Body of pancreas (tissue), 4 donors: Measurements from ENCODE around the gene TOR1AIP2. TPM values are rescaled to one million over a fixed set of nuclear protein-coding genes. Genes with fewer than 3 reads are reported as not detected.

ENCODE experiments used
- ATAC-seq: fragments of 150-250 bp; one replicate; pipeline ENCODE4 v1.9.1; 2016
- DNase-seq, 4 donors: peaks; one replicate each; pipeline ENCODE4 v3.0.0-alpha.2; 2019
- H3K27ac ChIP-seq, 4 donors: fragments of 200-600 bp; sonication (generic); 1 replicate in 3 of 4; 2 replicates in 1 of 4; pipeline versions ENCODE4 v1.5.1 to v1.6.1; 2016 to 2019; ENCODE audit warnings: mild to moderate bottlenecking in 1 of 4, mixed read lengths in 1 of 4, moderate library complexity in 1 of 4
- H3K27me3 ChIP-seq, 2 donors: fragments of 200-600 bp; sonication (generic); one replicate each; pipeline ENCODE4 v1.6.0; 2016; ENCODE audit warnings: mild to moderate bottlenecking in 1 of 2
- H3K36me3 ChIP-seq, 2 donors: fragments of 200-600 bp; sonication (generic); replicated peaks in 1 of 2; 2 replicates each; pipeline ENCODE4 v1.5.1; 2016; ENCODE audit warnings: low read depth in 2 of 2; ENCODE audit not compliant: insufficient read depth in 1 of 2
- H3K4me1 ChIP-seq: fragments of 200-600 bp; sonication (generic); one replicate; pipeline ENCODE4 v1.6.0; 2016
- H3K4me3 ChIP-seq, 2 donors: fragments of 200-600 bp; sonication (generic); 1 replicate in 1 of 2; 2 replicates in 1 of 2; pipeline ENCODE4 v1.5.1; 2016 to 2019
- H3K9me3 ChIP-seq, 3 donors: fragments of 200-600 bp; sonication (generic); 1 replicate in 2 of 3; 2 replicates in 1 of 3; pipeline ENCODE4 v1.5.1; 2016
- CTCF ChIP-seq, 7 experiments: fragments of 450-650 bp in 4 of 7; fragments of 200-600 bp in 3 of 7; sonication (generic) in 3 of 7; IDR thresholded peaks; one replicate each; pipeline ENCODE4 v1.5.1; 2016 to 2019; ENCODE audit warnings: antibody characterized with exemption in 7 of 7
- POLR2A ChIP-seq, 3 donors: fragments of 450-650 bp; IDR thresholded peaks; one replicate each; pipeline ENCODE4 v1.6.1; 2016; ENCODE audit warnings: antibody characterized with exemption in 3 of 3, mild to moderate bottlenecking in 2 of 3
- WGBS, 2 donors: methylation state at CpG; one replicate each; pipeline ENCODE4 v1.1.5; 2017; 5-methylcytosine and 5-hydroxymethylcytosine counted together
- intact Hi-C: fragments of 100-400 bp; cut with DNase I; formaldehyde crosslinking; loops from one replicate; pipeline ENCODE4 v1.15.1; 2023
- total RNA-seq, 2 donors: library from RNA; depleted of rRNA; stranded (reverse); fragments of >200 nt; gene quantifications; one replicate each; pipeline ENCODE4 v1.1.0, GENCODE V29; 2016

Gene TOR1AIP2
- total RNA-seq, 2 donors from 2014 or later = 44.1 to 44.8 TPM

GRCh38 chr1:179828554-179829110, 49.0 kb downstream of the TOR1AIP2 start:
- intact Hi-C loops = no loop called here
- TF ChIP-seq POLR2A (IDR thresholded peaks at IDR 0.05) (no peak), CTCF (IDR thresholded peaks at IDR 0.05) (no peak)
- Histone ChIP-seq H3K27me3 (no peaks in the 10 kb centered on the region), H3K4me1 (no peaks in the 10 kb centered on the region), H3K4me3 (no peak overlapping the region), H3K27ac (no peak overlapping the region), H3K9me3 (no peaks in the 10 kb centered on the region), H3K36me3 (no peaks in the 10 kb centered on the region)
- DNase-seq = no peak
- WGBS, 2 donors = 72 to 78% methylated on average over 3 to 9 of the region's 9 CpGs
- ATAC-seq = no peak

- no peak overlapping the region for H3K27ac ChIP-seq
- ATAC-seq (no peak), DNase-seq (no peak)
- no peaks in the 10 kb centered on the region for H3K9me3 ChIP-seq
- H3K4me3 ChIP-seq = no peak overlapping the region
- intact Hi-C loops = no loop called here
- WGBS, 2 donors = 62 to 74% methylated on average over 7 of the region's 7 CpGs
- no peaks in the 10 kb centered on the region for H3K36me3 ChIP-seq
- H3K4me1 ChIP-seq = no peaks in the 10 kb centered on the region
- TF ChIP-seq CTCF (IDR thresholded peaks at IDR 0.05) = no peak
- no peak for TF ChIP-seq POLR2A (IDR thresholded peaks at IDR 0.05)
- no peaks in the 10 kb centered on the region for H3K27me3 ChIP-seq
Measured at GRCh38 chr1:179826626-179827280, 50.9 kb downstream of the TOR1AIP2 start.

GRCh38 chr1:179825798-179826460, 51.7 kb downstream of the TOR1AIP2 start:
- 74 to 77% methylated on average over 12 to 13 of the region's 13 CpGs for WGBS, 2 donors
- Histone ChIP-seq H3K4me3 (no peak overlapping the region), H3K27me3 (no peaks in the 10 kb centered on the region), H3K9me3 (no peaks in the 10 kb centered on the region), H3K27ac (no peak overlapping the region), H3K36me3 (no peaks in the 10 kb centered on the region), H3K4me1 (no peaks in the 10 kb centered on the region)
- intact Hi-C loops = no loop called here
- DNase-seq (no peak), ATAC-seq (no peak)
- TF ChIP-seq CTCF (IDR thresholded peaks at IDR 0.05) = no peak
- no peak for TF ChIP-seq POLR2A (IDR thresholded peaks at IDR 0.05)

GRCh38 chr1:179825206-179825605, 52.4 kb downstream of the TOR1AIP2 start:
- Histone ChIP-seq H3K4me3 (no peak overlapping the region), H3K36me3 (no peaks in the 10 kb centered on the region), H3K9me3 (no peaks in the 10 kb centered on the region), H3K27me3 (no peaks in the 10 kb centered on the region), H3K27ac (no peak overlapping the region), H3K4me1 (no peaks in the 10 kb centered on the region)
- intact Hi-C loops = no loop called here
- ATAC-seq (no peak), DNase-seq (no peak)
- WGBS, 2 donors = 81 to 83% methylated on average over 8 of the region's 8 CpGs
- TF ChIP-seq POLR2A (IDR thresholded peaks at IDR 0.05) (no peak), CTCF (IDR thresholded peaks at IDR 0.05) (no peak)
